ENCODE results near the gene SIGLEC11. TPM values are rescaled to one million over a fixed set of nuclear protein-coding genes. Genes with fewer than 3 reads are reported as not detected.

The SIGLEC11 gene
- total and polyA plus RNA-seq, 2 of the 13 experiments (the other 11 are each of a cell fraction or from before 2014, with no cell fraction given), result not detected

DNA sequence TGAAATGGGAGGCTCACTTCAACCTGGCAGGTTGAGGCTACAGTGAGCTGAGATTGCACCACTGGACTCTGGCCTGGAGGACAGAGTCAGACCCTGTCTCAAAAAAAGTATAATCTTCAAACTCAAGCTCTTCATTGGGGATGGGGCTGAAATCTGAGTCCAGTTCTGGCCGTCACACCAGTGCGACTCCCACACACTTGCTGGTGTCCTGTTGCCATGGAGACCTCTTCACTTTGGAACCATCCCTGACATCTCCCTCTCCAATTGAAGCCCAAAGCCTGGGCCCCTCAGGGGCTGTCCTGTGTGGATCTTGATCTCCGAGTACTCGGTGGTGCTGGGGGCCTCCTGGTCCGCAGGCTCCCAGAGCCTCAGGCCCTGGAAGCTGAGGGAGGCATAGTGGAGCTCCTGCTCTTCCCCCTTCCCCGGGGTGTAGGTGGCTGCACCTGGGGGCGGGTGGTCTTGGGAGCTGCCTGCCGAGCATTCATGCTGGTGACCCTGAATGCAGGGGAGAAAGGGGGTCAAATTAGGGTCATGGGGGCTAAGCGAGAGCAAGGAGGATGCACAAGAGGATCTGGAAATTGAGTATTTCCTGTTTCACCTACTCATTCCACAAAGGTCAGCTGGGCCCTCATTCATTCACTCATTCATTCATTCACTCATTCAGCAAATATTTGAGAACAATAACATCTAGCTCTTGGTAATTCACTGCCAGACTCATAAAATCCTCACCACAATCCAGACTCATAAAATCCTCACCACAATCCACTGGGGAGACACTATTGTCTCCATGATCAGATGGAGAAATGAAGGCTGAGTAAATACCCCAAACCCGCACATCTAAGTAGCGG, 11.0 kb downstream of the SIGLEC11 start:
- ATAC-seq (no peak), DNase-seq (ENCODE audit: low spot score) (no peak), FAIRE-seq (no peak)
- no peak overlapping the region for H3K4me2 ChIP-seq (ENCODE audit: low read depth, low read length)
- H3K36me3 ChIP-seq (replicated peaks in 1 of 2; ENCODE audit: control insufficient read depth in 1 of 2, insufficient read depth in 2 of 2, low read length in 2 of 2), result no peaks in the 10 kb centered on the region
- H2AFZ ChIP-seq (ENCODE audit: low read length), result no peak overlapping the region
- no TSS peak for BruUV-seq (replicated peaks)
- in situ Hi-C loops (cut with HindIII; ENCODE audit: extremely low pct_ligation_motif_present, low pct_unique_long_range_greater_than_20kb) (no loop called here), intact Hi-C loops (cut with micrococcal nuclease; ENCODE audit: unreplicated experiment) (no loop called here)
- H3K9ac ChIP-seq (ENCODE audit: insufficient read depth, low read depth, low read length), result no peak overlapping the region
- no peaks in the 10 kb centered on the region for H3K9me3 ChIP-seq (ENCODE audit: low read length)
- ChIA-PET POLR2A (no interaction called here), CTCF (ENCODE audit: low intra/inter-chr PET ratio, low total read pairs) (no interaction called here)
- H3K4me1 ChIP-seq (ENCODE audit: insufficient read depth, low read length), result peaks cover 40% of the 10 kb centered on the region
- TF ChIP-seq ZNF367 (CRISPR knock-in tag; IDR thresholded peaks at IDR 0.05; ENCODE audit: borderline replicate concordance), result no peak
- TF ChIP-seq TOE1 (CRISPR knock-in tag; IDR thresholded peaks at IDR 0.05), result no peak
- no peak for TF ChIP-seq ATF1 (CRISPR knock-in tag; IDR thresholded peaks at IDR 0.05)
- no peak for TF ChIP-seq ZNF616 (CRISPR knock-in tag; IDR thresholded peaks at IDR 0.05; ENCODE audit: low read depth)
- TF ChIP-seq ZFY (CRISPR knock-in tag; IDR thresholded peaks at IDR 0.05), result no peak
- no peak for TF ChIP-seq ZBTB42 (CRISPR knock-in tag; IDR thresholded peaks at IDR 0.05)
- no peak for TF ChIP-seq CBX2 (IDR thresholded peaks at IDR 0.05; ENCODE audit: low read depth, low read length)
- no peak for TF ChIP-seq CBX2 (CRISPR knock-in tag; IDR thresholded peaks at IDR 0.05; ENCODE audit: low read depth)
- TF ChIP-seq, protein P1, sequence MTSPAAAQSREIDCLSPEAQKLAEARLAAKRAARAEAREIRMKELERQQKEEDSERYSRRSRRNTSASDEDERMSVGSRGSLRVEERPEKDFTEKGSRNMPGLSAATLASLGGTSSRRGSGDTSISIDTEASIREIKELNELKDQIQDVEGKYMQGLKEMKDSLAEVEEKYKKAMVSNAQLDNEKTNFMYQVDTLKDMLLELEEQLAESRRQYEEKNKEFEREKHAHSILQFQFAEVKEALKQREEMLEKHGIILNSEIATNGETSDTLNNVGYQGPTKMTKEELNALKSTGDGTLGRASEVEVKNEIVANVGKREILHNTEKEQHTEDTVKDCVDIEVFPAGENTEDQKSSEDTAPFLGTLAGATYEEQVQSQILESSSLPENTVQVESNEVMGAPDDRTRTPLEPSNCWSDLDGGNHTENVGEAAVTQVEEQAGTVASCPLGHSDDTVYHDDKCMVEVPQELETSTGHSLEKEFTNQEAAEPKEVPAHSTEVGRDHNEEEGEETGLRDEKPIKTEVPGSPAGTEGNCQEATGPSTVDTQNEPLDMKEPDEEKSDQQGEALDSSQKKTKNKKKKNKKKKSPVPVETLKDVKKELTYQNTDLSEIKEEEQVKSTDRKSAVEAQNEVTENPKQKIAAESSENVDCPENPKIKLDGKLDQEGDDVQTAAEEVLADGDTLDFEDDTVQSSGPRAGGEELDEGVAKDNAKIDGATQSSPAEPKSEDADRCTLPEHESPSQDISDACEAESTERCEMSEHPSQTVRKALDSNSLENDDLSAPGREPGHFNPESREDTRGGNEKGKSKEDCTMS (CRISPR knock-in tag; conservative IDR thresholded peaks at IDR 0.05), result no peak
- no peak for TF ChIP-seq ZNF572 (CRISPR knock-in tag; IDR thresholded peaks at IDR 0.05)
- TF ChIP-seq ZSCAN25 (CRISPR knock-in tag; IDR thresholded peaks at IDR 0.05), result no peak
- no peak for TF ChIP-seq ZNF577 (CRISPR knock-in tag; IDR thresholded peaks at IDR 0.05; ENCODE audit: borderline replicate concordance, low read depth)
- TF ChIP-seq PLRG1 (conservative IDR thresholded peaks at IDR 0.05), result no peak
- no peak for TF ChIP-seq EHMT2 (IDR thresholded peaks at IDR 0.05; ENCODE audit: borderline replicate concordance, low read depth, low read length)
- 55% methylated on average over 6 of the region's 11 CpGs for WGBS (ENCODE audit: low lambda C conversion rate)
- H3K4me3 ChIP-seq (replicated peaks in 1 of 3; ENCODE audit: insufficient read depth in 1 of 3, low read depth in 2 of 3, low read length in 3 of 3), result no peak overlapping the region
- no peak overlapping the region for H3K27ac ChIP-seq (ENCODE audit: extremely low read length, insufficient read depth, low read length)
- H3K79me2 ChIP-seq (ENCODE audit: insufficient read depth, low read length), result no peaks in the 10 kb centered on the region
- H3K27me3 ChIP-seq (ENCODE audit: control insufficient read depth in 1 of 2, insufficient read depth in 2 of 2, low read length in 2 of 2), result peaks cover 0 to 29% of the 10 kb centered on the region in 2 experiments; a peak in 3 of 5 replicates
- H4K20me1 ChIP-seq (ENCODE audit: insufficient read depth, low read length), result no peaks in the 10 kb centered on the region
